Retinal pigment epithelial cell (primary cell): ENCODE results near the gene LAMA1.

ENCODE experiments used
- DNase-seq: peaks from one replicate; pipeline ENCODE4 v3.0.0-alpha.2; 2010; ENCODE audit warnings: low read depth
- H3K4me3 ChIP-seq: 2 replicates; pipeline ENCODE4 v1.5.1; 2011; ENCODE audit warnings: mild to moderate bottlenecking, low read length, control low read depth, moderate library complexity
- CTCF ChIP-seq: conservative IDR thresholded peaks from 2 replicates; pipeline ENCODE4 v1.5.1; 2011; ENCODE audit warnings: low read depth, low read length, control low read depth, inconsistent platforms

The LAMA1 gene

DNA sequence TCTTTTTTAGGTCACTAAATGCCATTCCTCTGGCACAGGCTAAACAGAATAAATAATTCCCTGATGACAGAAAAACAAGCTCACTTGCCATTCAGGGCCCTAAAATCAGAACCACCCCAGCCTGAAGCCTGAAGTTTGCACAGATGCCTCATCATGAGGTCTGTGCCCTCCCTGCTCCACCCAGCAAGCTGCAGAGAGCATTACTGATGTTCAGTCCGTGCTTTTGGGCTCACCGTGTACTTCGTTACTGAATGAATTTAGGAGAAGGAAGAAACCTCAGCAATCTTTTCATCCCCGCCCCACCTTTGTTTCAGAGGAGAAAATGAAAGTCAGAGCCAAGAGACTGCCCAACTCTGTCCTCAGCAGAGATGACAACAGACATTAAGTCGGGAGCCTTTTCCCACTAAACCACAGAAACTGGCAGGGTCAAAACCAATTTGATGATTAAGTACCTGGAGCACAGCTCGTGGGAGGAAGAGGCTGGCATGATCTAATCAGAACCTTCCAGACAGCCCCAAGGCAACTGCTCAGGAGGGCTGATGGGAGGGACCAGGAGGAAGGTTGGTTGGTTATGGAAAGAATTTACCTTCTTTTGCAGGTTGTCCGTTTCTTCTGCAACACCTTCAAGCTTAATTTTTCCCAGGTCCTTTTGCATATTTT lies 122.7 kb downstream of the LAMA1 start:
- no peak for DNase-seq
- TF ChIP-seq CTCF, result no peak
- H3K4me3 ChIP-seq, result no peak overlapping the region

DNA sequence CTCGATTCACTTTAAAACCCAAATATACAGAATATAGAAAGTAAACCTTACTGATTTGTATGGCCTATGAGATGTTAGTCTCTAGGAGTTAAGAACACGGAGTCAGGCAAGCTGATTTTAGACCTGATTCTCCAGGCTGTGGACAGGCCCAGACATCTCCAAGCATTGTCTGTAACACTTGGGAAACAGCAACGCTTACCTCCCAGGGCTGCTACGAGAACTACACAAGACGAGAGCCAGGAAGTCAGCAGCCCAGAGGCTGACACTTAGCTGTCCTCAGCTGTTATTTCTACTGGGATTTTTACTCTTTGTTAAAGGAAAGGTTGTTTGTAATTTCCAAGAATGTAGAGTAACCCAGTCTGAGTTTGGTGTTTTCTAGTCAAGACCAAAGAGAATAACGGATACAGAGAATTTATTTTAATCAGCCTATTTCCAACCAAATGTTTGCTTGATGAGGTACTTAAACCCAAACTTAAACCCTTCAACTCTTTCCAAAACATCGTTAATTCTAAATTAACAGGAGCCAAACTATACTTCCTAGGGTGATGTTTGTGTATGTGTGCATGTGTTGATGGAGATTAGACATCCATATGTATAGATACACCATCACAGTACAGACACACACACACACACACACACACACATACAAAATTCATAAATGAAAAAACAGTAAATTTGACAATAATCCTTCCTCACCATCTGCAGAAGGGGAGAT lies 123.4 kb downstream of the LAMA1 start:
- no peak for TF ChIP-seq CTCF
- DNase-seq, result no peak
- no peak overlapping the region for H3K4me3 ChIP-seq

GRCh38 chr18:6992761-6993160 lies 124.8 kb downstream of the LAMA1 start:
- TF ChIP-seq CTCF, result no peak

GRCh38 chr18:6983366-6983765 lies 134.2 kb downstream of the LAMA1 start:
- H3K4me3 ChIP-seq, result no peak overlapping the region
- TF ChIP-seq CTCF, result no peak
- DNase-seq, result no peak

More at GRCh38 chr18:6992761-6993160, 124.8 kb downstream of the LAMA1 start:
- no peak for DNase-seq
- H3K4me3 ChIP-seq, result no peak overlapping the region

GRCh38 chr18:6982398-6982797 lies 135.2 kb downstream of the LAMA1 start:
- DNase-seq, result no peak
- TF ChIP-seq CTCF, result no peak
- no peak overlapping the region for H3K4me3 ChIP-seq

- TF ChIP-seq CTCF, result no peak
- no peak overlapping the region for H3K4me3 ChIP-seq
- DNase-seq, result no peak
Measured at GRCh38 chr18:6980363-6980762, 137.2 kb downstream of the LAMA1 start.

DNA sequence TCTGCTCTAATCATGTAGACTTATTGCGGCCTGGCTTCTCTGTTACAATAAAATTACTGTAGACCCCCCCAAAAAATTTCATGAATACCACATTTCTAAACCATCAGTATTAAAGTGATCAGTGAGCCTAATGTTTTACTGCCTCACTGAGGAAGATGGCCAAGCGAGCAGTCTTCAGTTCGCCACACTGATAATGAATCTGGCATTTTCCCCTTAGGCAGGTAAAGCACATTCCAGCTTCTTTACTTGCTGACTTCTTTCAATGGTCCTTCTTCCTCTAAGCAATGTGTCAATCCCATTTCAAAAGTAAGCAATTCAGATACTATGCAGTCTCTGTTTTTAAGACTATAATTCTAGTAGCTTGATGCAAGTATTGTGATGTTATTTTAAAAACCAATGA lies 137.6 kb downstream of the LAMA1 start:
- H3K4me3 ChIP-seq, result no peak overlapping the region
- TF ChIP-seq CTCF, result no peak
- no peak for DNase-seq
